GM12864 (cell line): ENCODE results near the gene BAD.

Experiments
- DNase-seq: peaks from one replicate; pipeline ENCODE4 v3.0.0-alpha.2; 2011; ENCODE audit warnings: low read depth
- H3K4me3 ChIP-seq: 2 replicates; pipeline ENCODE4 v1.5.1; 2011; ENCODE audit warnings: mild to moderate bottlenecking, low read depth, low read length, control low read depth
- CTCF ChIP-seq: IDR thresholded peaks from 2 replicates; pipeline ENCODE4 v1.5.1; 2011; ENCODE audit warnings: low read depth, mild to moderate bottlenecking, moderate library complexity, low read length, control low read depth, inconsistent platforms; ENCODE audit errors: missing control alignments

Gene BAD

GRCh38 chr11:64305075-64305690 is 20.7 kb upstream of the BAD start, which contains the start of gene ESRRA:
TSS of gene ESRRA (plus strand) at chr11:64305524. CDS start at chr11:64307180, 1,656 bp downstream.
- DNase-seq, result peak; percentile 97
- no peak for TF ChIP-seq CTCF
- H3K4me3 ChIP-seq, result peak within 1 kb of the TSS; percentile 78

- DNase-seq, result peak; percentile 85
- peak overlapping the region; percentile 58 for H3K4me3 ChIP-seq
- TF ChIP-seq CTCF, result peak; percentile 91
Observed at GRCh38 chr11:64304316-64305072, 20.0 kb upstream of the BAD start.

GRCh38 chr11:64304032-64304315 is 19.5 kb upstream of the BAD start:
- peak overlapping the region; percentile 58 for H3K4me3 ChIP-seq
- no peak for TF ChIP-seq CTCF
- DNase-seq, result no peak

- no peak for TF ChIP-seq CTCF
- H3K4me3 ChIP-seq, result peak overlapping the region; percentile 58
- DNase-seq, result no peak
Observed at GRCh38 chr11:64303109-64304031, 18.9 kb upstream of the BAD start.

GRCh38 chr11:64299847-64300648 is 15.6 kb upstream of the BAD start, which contains the start of gene CATSPERZ:
TSS of gene CATSPERZ (plus strand) at chr11:64300358. CDS start at chr11:64300411, 53 bp downstream.
- peak within 1 kb of the TSS; percentile 22 for H3K4me3 ChIP-seq
- DNase-seq, result no peak
- TF ChIP-seq CTCF, result no peak
